ENCODE data around the gene PRSS57.

The PRSS57 gene

DNA sequence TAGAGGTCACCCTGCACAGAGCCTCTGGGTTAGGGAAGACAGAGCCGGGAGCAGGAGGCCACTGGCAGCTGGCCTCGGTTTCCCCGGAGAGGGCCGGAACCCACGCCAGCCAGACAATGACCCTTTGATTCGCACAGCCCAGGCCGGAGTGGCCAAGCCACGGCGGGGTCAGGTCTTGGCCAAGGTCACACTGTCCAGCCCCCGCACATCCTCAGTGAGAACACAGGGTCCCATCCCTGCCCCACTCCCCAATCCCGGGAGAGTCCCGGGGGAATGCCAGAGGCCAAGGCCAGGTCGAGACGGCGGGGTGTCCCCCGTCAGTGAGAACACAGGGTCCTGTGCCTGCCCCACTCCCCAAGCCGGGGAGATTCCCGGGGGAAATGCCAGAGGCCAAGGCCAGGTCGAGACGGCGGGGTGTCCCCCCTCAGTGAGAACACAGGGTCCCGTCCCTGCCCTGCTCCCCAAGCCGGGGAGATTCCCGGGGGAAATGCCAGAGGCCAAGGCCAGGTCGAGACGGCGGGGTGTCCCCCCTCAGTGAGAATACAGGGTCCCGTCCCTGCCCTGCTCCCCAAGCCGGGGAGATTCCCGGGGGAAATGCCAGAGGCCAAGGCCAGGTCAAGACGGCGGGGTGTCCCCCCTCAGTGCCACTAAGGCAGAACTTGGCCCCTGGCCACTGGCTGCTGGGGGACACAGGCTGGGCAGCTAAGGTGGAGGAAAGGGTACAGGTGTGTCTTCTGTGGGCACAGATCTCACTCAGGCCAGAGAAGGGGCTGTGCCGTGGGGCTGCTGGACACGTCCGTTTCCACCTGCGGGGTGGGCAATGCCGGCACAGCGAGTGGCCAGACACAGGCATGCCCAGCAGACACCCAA is 20.7 kb downstream of the PRSS57 start:
- TF ChIP-seq GATA2 (IDR thresholded peaks at IDR 0.05; ENCODE audit: low read depth, low read length) (no peak), GATA3 (IDR thresholded peaks at IDR 0.05; ENCODE audit: low read depth, low read length) (no peak)

DNA sequence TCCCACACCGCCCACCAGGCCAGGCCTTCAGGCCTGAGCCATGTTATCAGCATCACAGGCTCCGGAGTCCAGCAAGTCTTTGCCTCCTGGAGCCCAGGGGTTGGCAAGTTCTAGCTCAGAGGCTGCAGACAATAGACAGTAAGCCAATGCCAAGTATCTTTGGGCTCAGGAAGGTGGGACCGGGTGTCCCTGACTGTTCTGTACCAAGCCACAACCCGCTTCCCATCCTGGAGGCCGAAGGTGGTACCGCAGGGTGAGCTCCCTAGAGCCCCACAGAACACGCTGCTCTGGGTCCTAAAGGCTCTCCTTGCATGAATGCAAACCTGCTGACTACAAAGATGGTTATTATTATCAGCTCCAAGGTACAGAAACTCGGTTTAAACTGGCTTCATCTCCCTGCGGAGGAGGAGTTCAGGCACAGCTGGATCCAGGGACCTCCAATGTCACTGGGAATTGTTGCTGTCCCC is 24.6 kb downstream of the PRSS57 start:
- no peak for TF ChIP-seq GATA3 (IDR thresholded peaks at IDR 0.05; ENCODE audit: low read depth, low read length)
- no peak for TF ChIP-seq GATA2 (IDR thresholded peaks at IDR 0.05; ENCODE audit: low read depth, low read length)

DNA sequence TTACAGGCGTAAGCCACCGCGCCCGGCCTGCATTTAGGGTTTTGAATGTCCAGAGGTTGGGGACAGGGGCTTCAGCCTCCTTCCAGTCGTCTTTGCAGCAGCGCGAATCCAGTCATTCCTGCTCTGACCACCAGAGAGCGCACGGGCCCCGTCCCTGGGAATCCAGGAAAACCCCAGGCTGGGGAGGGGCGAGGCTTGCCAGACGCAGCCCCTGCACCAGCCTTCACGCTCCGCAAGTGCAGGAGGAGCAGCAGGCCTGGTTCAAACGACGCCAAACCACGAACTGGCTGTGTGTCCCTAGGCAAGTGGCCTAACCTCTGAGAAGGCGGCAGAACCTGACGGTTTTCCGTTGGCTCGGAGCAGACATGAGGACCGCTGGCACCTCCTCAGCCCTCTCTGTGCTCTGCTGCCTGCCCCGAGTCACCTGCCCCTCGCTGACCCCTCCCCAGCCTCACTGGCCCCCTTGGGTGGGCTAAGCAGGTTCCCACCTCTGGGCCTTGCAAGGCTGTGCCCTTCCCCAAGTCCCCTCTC is 30.3 kb downstream of the PRSS57 start:
- no peak for TF ChIP-seq GATA3 (IDR thresholded peaks at IDR 0.05; ENCODE audit: low read depth, low read length)

DNA sequence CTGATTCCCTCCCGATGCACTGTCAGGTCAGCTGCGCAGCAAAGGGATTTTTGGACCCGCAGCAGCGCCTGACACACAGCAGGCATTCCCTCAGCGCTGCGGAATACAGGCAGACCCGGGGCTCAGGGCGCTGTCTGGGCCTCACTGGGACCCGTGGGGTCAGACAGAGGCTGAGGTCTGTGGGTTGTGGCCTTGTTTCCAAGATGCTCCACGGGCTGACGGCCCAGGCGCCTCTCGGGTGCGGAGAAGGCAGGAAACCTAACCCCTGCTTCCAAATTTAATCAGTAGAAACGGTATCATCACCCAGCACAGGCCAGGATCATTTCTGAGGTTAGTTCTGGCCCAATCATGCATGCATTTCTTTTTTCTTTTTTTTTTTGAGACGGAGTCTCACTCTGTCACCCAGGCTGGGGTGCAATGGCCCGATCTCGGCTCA is 31.6 kb downstream of the PRSS57 start:
- TF ChIP-seq GATA3 (IDR thresholded peaks at IDR 0.05; ENCODE audit: low read depth, low read length) = no peak
- no peak for TF ChIP-seq GATA2 (IDR thresholded peaks at IDR 0.05; ENCODE audit: low read depth, low read length)

DNA sequence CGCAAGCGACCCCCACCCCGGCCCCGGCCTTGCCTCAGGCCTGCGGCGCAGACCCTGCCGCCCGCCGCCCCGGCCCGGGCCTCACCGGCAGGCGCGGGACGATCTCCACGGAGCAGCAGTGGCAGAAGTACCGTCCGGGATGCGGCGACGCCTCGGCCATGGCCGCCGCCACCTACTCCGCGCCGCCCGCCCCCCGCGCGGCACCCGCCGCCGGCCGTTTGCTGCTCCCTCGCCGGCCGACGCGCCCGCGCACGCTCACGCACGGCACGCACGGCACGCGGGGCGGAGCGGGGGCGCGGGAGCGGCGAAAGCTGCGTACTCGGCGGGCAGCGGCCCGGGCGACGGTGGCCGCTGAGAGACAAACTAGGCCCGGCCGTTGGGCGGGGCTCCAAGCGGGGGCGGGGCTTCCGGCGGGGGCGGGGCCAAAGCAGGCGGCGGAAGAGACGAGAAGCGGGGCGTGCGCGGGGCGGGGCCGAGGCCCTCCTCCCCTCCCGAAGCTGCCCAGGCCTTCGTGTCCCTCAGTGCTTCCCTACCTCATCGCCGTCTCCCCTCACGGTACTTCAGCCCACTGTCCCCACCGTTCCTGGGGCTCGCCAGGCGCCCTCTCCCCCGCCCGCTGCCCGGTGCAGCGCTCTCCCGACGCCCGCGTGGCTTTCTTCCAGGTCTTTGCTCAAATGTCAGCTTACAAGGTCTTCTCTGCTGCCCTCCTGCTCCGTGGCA is 32.1 kb downstream of the PRSS57 start, which contains the start of gene RNF126:
Gene RNF126, minus strand, starts transcription at position 253 of the 720 bp plus-strand sequence. Its CDS starts 93 bp downstream, at position 160.
- TF ChIP-seq GATA2 (IDR thresholded peaks at IDR 0.05; ENCODE audit: low read depth, low read length) (no peak), GATA3 (IDR thresholded peaks at IDR 0.05; ENCODE audit: low read depth, low read length) (no peak)

DNA sequence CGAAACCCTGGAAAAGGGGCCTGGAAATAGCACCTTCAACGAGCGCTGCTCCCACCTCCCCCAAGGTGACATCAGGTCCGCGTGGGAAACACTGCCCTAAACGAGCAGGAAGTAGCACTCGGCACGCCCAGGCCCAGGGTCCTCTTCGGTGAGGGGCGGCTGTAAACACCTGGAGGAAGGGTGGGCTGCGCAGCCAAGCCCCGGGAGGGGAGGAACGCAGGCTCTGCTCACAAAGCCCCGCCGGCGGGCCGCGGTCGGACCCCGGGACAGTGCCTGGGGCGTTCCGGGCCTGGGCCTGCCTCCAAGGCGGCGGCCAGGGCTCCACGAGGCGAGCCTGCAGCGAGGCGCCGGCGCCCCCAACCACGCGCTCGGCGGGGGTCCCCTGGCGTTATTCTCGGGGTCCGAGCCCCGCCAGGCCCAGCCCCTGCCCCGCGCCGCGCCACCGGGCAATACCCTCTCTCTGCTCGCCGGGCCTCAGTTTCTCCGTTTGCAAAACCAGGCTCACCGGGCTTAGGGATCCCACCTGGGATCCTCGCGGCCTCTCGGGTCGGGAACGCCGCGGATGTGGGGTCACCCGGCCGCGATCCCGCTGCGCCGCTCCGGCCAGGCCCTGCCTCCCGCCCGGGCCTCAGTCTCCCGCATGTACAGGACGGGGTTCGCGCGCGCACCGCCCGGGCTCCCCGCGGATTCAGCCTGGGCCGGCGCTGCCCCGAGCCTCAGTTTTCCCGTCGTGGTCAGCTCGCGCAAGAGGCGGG is 32.9 kb downstream of the PRSS57 start:
- TF ChIP-seq GATA2 (IDR thresholded peaks at IDR 0.05; ENCODE audit: low read depth, low read length) (no peak), GATA3 (IDR thresholded peaks at IDR 0.05; ENCODE audit: low read depth, low read length) (no peak)

DNA sequence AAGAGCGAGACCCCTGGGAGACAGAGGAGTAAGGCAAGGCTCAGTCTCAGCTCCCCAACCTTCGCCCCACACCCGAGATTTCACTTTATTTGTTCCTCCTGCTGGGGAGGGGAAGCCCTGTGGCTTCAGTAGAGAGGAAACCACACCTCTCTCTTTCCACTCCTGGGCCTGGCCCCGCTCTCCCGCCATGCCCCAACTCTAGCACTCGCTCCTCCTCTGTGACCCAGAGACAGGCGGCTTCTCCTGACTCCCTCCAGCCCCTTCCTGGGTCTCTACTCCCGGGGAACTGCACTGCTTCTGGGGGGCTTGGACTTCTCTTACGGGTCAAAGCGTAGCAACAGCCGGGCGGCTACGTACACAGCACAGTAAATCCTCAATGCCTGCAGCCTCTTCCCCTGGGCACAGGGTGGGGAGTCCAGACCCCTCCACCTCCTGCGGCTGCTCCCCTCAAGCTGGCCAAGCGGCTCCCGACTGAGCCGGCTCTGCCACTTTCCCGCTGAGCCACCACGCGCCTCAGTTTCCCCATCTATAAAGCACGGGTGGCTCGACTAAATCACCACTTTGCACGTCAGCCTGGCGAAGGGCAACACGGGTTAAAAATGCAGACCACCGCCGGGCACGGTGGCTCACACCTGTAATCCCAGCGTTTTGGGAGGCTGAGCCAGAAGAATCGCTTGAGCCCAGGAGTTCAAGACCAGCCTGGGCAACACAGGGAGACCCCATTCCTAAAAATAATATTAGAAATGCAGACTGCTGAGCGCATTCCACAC is 33.6 kb downstream of the PRSS57 start:
- no peak for TF ChIP-seq GATA3 (IDR thresholded peaks at IDR 0.05; ENCODE audit: low read depth, low read length)
- no peak for TF ChIP-seq GATA2 (IDR thresholded peaks at IDR 0.05; ENCODE audit: low read depth, low read length)

DNA sequence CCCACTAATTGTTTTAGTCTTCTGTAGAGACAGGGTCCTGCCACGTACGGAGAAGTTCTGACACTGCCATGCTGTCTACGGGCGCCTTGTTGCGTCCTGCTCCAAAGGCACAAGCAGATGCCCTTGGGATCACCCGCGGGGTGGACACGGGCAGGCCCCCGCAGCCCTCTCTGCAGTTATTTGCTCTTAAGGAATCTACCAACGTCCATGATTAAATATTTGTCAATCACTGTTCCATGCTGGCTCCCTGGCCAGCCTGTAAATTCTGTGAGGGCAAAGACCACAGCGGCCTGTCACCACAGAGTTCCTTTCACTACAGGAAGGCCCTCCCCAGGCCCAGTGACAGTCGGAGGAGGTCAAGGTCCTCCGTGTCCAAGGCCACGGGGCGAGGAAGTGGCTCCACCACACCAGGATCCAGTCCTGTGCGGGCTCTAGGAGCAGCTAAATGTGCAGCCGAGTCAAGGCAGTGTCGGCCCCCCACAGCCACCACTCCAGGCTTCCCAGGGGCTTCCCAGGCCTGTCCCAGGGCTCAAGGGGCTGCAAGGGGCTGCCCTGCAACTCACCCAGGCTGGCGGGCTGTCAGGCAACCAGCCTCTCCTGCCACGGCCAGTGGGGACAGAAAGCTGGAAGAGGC is 34.3 kb downstream of the PRSS57 start:
- TF ChIP-seq GATA3 (IDR thresholded peaks at IDR 0.05; ENCODE audit: low read depth, low read length) (no peak), GATA2 (IDR thresholded peaks at IDR 0.05; ENCODE audit: low read depth, low read length) (no peak)

DNA sequence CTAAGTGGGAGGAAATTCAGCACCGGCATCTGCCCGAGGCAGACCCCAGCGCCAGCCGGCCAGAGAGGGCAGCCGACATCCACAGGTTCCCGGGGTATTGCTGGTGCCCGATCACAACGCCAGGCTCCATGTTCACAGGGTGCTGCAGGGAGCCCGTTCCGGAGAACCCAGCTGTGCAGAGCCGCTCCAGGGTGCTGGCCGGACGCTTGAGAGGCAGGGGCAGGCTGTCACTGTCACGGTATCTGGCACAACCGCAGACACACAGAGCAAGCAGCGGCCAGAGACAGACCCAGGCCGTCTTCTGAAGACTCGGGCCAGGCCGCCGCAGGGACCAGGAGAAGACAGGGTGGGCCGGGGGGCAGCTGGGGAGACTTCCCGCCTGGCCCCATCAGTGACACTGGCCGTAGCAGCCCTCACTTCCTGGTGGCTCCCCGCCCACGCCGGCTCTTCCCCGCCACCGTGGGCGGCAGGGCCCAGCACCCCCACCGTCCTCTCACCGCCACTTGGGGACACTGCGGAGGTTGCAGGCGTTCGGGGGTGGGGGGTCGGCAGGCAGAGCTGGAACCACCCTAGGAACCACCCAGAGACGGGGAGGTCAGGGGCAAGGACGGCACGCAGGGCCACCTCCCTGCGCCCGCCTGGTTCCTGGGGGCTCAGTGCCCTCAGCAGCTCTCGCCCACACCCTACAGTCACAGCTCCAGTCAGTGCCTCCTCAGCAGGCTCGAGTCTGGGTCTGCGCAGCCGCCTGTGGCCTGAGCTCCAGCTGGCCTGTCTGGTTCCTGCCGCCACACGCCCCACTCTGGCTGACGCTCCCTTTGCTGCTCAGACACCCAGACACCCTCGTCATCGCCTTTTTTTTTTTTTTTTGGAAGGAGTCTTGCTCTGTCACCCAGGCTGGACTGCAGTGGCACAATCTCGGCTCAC is 36.1 kb downstream of the PRSS57 start:
- no peak for TF ChIP-seq GATA2 (IDR thresholded peaks at IDR 0.05; ENCODE audit: low read depth, low read length)
- TF ChIP-seq GATA3 (IDR thresholded peaks at IDR 0.05; ENCODE audit: low read depth, low read length) = no peak

DNA sequence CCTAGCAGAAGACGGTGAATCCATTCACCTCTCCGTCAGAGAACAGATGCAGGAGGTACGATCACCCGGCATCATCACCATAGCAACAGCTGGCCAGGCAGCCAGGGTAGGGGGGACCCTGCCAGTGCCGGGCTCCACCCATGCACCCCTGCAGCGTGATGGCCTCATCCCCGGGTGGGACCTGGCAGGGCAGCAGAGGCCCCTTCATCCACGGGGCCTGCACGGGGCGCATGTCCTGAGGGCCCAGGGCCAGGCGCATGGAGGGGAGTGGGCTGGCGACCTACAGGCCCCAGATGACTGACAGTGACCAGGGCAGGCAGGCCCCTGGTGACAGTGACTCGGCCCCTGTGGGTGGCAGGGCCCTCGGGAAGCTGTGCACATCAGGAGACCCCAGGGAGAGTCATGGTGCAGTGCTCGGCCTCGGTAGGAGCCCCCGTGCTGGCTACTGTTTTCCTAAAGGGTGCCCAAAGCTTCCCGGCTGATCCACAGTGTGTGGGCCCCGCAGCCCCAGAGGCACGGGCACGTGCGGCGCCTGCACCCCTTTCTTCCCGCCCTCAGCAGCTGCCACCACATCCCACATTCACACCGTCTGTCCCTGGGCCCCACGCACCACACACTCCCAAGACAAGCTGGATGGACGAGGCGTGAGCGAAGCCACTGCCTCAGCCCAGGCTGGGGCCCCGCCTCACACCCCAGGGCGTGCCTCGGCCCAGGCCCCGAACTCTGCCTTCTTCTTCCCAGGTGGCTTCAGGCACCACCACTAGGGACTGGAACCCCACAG is 37.0 kb downstream of the PRSS57 start:
- TF ChIP-seq GATA2 (IDR thresholded peaks at IDR 0.05; ENCODE audit: low read depth, low read length) (no peak), GATA3 (IDR thresholded peaks at IDR 0.05; ENCODE audit: low read depth, low read length) (no peak)

DNA sequence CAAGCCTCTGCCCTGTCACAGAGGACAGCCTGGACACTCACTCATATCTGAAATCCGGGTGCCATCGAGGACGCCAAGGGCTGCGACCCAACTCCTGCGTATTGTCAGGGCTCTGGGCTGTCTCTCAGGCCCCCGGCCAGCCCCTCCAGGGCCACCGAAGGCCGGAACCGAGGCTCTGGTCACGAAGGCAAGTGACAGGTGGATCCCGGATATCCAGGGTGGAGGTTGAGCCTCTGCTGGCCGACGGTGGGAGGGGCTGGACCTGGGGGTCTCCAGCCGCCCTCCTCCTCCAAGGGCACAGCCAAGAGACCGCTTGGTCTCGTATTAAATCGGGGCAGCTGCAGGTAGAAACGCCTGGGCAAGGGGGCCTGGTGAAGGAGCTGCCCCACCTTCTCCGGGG is 37.6 kb downstream of the PRSS57 start:
- TF ChIP-seq GATA2 (IDR thresholded peaks at IDR 0.05; ENCODE audit: low read depth, low read length) (no peak), GATA3 (IDR thresholded peaks at IDR 0.05; ENCODE audit: low read depth, low read length) (no peak)

Data from SH-SY5Y (cell line).